Measurements from ENCODE around the gene NXNL2.

Gene NXNL2

DNA sequence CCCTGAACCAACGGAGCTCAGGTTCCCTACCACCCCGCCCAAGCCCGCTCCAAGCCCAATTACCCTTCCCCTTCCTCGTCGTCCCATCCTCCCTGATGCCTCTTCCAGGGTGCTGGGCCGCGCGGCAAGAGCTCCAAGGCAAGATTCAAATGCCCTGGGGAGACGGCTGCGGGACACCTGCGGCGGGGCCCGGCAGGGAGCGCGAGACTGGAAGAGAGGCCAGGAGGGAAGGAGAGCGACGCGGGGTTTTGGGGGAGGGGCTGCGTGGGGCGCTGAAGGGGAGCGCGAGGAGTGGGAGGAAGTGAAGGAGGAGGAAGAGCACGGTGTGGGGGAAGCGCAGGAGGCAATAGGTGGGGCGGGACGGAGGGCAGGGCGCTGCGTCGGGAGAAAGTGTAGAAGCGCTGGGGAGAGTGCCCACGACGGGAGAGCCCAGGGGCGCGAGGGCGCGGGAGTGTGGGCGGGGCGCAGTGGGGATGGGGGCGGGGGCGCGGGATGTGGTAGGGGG lies 975 bp upstream of the NXNL2 start:
- DNase-seq, result no peak

DNA sequence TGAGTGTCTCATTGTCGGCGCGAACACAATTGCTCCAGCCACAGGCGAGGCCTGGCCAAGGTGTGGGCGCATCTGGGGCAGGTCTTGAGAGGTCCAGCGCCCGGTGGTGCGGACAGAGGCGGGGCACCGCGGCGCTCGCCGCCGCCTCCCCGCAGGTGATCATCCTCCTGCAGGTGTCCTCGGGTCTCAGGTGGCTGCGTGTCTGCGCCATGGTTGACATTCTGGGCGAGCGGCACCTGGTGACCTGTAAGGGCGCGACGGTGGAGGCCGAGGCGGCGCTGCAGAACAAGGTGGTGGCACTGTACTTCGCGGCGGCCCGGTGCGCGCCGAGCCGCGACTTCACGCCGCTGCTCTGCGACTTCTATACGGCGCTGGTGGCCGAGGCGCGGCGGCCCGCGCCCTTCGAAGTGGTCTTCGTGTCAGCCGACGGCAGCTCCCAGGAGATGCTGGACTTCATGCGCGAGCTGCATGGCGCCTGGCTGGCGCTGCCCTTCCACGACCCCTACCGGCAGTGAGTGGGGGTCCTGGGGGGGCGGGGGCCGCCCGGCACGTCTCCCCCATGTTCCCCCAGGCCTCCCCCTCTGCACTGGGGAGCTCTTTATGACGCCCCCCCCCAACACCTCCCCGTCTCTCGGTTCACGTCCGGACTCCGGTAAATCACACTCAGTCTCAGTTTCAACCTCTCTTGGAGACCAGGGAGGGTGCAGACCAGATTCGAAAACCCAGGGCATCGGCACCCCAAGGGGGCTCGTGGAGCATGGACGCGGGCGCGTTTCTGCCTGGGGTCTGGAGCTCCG lies 446 bp downstream of the NXNL2 start:
- no peak for DNase-seq

DNA sequence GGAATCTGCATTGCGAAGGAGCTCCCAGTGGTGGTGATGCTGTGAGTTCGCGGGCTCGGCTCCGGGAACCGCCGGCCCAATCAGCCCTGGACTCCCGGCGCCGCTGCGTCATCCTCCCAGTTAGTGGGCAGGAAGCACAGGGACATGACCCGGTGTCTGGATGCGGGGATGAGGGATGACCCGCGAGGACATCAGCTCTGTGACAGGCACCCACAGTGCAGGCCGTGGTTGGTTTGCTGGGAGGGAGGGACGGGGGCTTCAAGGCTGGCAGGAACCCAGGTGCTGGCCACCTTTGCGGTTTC lies 996 bp downstream of the NXNL2 start:
- DNase-seq, result no peak

DNA sequence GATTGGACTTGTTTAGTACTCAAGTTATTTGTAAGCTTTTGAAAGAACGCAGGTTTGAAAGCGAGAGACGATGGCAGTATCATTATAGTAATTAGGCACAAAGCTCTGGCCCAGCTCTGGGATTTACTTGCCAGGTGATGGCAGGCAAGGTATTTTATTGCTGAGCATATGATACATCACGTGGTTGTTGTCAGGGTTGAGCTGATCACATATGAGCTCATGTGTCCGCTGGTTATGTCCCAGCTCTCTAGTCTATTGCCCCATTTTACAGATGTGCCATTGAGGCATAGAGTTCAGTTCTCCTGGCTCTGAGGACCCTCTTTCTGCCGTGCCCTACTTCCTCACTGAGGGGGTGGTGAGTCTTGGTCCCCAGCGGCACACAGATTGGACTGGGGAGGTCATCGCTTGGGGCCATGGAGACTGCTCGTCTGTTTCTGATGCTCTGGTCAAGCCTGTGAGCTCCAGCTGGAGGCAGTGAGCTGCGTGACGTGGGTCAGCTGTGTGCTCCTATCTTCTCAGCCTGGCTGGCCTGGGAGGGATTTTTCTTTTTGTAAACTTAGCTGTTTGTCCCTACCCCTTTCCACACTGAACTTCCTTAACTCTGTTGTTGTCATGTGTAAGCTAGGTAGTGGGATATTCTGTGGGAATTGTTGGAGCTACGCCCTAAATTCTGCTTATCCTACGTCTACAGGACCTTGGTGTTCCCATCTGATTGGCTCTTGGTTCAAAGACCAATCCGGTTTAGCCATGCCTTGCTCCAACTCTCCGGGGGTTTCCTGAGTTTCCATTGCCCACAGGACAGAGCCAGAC lies 2.2 kb downstream of the NXNL2 start:
- DNase-seq, result no peak

DNA sequence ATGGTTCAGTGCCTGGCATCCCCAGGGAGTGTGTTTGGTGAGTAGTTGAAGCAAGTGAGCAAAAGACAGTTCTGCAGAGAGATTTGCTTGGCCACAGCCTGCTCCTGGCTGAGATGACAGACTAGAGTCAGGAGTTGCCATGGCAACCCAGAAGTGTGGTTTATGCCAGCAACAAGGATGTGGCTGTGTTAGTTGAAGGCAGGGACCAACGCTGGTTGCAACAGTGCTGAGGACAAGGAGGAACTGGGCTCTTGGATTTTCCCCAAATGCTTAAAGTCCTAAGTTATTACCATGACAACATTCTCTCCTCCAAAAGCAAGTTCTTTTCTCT lies 2.7 kb downstream of the NXNL2 start:
- no peak for DNase-seq

DNA sequence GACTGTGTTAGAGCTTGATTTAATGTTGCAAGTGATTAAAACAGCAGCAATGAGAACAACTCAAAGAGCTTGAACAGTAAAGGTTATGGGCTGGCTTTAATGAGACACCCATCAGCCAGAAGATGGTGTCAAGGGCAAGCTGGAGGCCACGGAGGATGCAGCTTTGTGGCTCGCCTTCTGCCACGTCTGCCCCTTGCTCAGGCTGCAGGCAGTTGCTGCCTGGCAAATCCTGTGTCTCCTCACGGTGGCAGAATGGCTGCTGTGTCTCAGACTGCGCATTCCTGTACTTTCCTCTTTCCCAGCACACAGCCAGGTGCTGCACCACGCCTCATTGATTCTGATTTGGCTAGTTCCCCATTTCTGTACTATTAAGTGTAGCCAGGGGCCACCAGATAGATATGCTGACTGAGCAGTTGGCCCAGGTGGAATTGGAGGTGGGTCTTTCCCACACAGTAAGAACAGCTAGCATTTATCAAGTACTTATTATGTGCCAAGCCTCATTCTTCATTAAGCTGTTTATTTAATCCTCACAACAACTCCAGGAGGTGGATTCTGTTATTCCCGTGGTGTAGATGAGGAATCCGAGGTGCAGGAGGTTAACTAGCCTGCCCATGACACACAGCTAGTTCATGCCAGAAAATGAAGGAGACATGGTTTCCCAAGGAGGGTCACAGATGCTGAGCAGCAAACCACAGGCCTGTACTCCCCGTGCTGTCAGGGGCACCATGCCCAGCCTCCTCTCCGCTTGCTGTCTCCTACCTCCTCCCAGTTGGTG lies 3.5 kb downstream of the NXNL2 start:
- no peak for DNase-seq

DNA sequence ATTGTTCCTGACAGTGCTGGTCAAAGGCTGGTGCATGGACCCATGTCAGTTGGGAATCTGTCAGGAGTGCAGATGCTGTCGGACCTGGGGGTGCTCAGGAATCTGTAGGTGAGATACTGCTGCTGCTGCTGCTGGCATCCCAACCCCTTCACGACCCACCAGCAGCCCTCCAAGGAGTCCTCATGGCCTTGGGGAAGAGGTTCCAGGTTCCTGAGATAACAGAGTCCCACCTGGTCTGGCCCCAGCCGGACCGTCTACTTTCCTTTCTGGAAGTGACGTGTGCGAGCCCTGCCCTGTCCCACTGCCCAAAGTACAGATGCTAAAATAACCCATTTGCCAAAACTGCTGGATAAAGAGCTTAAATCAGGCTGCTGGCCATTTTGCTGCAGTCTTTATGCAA lies 4.3 kb downstream of the NXNL2 start:
- no peak for DNase-seq

DNA sequence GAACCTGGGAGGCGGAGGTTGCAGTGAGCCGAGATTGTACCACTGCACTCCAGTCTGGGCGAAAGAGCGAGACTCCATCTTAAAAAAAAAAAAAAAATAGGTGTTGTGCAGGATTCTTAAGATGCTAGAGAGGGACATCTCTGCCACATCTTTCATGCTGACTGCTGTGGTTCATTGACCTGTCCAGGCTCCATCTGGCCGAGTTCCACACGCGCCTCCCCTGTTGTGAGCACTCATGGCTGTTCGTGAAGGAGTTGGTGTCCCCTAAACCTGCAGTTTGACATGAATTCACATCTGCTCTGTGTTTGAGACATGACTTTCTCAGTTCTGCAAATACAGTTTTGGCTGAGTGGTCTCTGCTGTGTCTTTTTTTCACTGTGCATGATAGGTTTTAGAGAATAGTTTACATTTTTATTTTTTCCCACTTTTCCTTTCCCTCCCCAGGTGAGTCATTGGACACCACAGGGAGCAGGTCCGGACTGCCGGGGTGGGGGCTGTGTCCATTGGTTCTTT lies 5.3 kb downstream of the NXNL2 start:
- DNase-seq, result no peak

DNA sequence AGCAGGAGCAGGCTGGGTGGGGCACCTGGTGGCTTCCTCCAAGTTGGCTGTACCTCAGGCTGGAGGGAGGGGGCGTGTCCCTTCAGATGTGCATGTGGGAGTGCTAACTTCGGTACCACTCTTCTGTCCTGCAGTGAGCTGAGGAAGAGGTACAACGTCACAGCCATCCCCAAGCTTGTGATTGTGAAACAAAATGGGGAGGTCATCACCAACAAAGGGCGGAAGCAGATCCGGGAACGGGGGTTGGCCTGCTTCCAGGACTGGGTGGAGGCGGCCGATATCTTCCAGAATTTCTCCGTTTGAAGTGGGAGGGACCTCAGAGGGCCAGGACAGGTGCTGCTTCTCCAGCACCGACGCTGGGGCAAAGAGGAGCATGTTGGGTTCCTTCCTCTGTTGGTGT lies 9.3 kb downstream of the NXNL2 start:
- DNase-seq, result no peak

DNA sequence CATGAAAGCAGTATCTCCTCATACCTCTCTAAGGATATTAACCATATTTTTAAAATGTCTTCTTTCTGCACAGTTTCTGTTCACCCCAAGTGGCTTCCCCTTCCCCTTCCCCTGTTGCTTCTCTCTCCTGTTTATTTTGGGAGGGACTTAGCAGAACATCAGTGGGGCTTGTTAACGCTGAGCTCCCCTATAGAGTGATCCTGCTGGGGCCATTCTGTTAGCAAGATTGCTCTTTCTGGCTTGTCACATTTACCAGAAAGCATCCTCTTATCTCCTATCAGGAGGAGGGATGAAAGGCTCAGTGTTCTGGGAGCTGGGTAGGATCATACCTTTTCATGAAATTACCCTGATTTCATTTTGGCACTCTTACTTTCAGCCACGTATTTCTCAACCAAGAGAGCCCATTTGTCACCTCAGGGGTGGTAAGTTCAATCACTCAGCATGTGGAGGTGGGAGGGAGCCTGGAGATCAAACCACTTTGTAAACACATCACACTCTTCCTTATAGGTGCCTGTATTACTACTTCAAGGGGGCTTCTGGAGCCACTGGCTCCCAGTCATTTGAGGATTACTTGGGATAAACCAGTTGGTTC lies 16.7 kb downstream of the NXNL2 start:
- no peak for DNase-seq

DNA sequence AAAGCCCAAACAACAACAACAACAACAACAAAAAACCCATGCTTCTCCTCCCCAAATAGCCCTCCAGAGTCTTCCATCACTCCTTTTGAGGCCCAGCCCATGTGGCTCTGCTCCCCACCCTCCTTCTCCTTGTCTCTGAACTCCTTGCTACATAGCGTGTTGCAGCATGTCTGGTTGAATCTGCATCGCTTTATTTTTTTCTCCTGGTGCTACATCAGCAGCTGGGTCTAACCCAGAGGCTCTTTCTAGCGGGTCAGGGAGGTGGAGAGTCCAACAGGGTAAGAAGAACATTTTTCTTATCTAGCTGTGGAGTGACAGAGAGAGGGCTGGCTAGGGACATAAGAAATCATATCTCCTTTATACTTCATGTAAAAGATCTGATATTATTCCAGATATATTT lies 18.4 kb downstream of the NXNL2 start:
- no peak for DNase-seq

DNA sequence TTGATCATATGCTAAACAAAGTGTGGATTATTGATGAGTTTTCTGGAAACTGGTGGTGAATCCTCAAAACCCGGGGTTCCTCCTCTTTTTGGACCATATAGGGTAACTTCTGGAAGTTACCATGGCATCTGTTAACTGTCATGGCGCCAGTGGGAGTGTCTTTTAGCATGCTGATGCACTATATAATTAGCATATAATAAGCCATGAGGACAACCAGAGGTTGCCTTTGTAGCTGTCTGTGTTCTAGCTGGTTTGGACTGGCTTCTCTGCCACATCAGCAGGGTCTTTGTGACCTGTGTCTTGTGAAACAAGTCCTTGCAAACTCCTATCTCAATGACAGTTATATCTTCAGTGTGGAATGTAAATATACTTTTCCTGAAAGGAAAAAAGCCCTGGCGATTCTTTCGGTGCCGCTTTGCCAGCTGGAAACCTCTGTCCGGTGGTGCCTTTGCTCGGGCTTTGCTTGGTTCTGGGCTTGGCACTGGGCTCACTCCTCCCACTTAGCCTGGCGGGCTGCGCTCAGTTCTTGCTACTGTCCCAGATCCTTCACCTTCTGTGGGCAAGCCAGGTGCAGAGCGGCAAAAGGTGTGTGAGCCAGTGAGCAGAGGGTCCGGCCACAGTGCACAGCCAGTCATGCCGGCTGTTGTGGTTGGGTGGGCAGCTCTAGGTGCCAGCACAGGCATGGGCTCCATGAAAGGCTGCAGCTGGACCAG lies 20.4 kb downstream of the NXNL2 start:
- DNase-seq, result no peak

DNA sequence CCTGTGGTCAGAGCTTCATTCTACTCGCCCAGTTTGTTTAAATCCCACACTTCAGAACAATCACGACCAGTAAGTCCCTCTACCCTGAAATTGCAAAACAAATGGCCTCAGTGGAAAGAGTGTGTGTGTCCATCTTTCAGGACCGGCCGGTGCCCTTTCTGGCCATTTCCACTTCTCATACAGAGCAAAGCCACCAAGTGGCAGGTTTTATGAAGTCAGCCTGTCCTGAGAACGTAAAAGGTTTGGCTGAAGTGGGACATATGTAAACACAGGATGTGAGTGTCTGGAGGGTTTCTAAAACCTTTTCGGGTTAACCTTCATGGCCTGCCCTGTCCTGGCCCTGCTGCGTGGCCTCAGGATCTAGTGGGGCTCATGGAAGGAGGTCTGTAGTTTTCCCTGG lies 24.7 kb downstream of the NXNL2 start:
- no peak for DNase-seq

DNA sequence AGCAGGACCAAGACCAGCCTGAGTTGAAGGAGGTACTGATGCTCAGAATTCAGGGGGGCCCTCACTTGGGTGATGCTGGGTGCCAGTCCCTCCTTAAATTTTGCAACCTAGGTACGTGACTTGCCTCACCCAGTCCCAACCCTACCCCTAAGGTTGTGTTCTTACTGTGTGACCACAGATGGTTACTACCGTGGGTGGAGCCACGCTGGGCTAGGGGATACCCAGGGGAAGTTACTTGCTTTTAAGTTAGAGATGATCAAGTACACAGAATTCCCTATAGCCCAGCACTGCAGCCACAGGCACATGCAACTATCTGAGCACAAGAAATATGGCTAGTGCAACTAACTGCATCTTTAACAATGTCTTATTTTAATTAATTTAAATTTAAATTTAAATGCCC lies 32.9 kb downstream of the NXNL2 start:
- DNase-seq, result no peak

DNA sequence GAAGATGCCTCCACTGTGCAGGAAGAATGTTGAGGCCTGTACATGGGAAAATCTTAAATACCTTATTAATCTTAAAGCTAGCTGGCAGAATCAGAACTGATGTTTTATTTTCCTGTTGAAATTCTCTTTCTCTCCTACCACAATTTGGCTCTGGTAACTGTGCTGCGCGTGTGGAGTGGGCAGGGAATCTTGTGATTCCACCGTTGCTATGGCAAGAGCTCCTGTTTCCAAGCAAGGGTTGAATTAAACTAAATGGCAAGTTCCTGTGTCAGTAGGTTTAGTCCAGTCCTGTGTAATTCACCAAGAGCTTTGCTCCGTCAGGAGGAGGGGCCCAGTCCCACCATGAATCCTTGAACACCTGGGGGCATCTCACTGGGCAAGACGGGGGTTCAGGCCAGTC lies 36.4 kb downstream of the NXNL2 start:
- DNase-seq, result no peak

DNA sequence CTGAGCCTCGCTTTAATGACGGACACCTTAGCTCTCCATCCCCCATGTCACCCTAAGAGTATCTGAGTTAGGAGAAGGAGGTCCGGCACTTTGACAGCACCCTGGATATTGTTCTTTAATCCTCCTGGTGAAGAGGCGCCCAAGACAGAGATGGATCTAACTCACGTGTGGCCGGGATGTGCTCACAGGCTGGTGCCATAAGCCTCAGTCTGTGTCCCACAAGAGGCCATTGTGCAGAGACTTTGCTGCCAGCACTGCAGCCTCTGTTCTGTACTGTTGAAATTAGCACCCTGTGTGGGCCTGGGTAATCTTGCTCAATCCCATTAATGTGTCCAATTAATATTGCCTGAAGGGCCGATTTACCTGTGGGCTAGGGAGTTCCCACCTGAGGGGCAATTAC lies 37.7 kb downstream of the NXNL2 start:
- DNase-seq, result no peak

DNA sequence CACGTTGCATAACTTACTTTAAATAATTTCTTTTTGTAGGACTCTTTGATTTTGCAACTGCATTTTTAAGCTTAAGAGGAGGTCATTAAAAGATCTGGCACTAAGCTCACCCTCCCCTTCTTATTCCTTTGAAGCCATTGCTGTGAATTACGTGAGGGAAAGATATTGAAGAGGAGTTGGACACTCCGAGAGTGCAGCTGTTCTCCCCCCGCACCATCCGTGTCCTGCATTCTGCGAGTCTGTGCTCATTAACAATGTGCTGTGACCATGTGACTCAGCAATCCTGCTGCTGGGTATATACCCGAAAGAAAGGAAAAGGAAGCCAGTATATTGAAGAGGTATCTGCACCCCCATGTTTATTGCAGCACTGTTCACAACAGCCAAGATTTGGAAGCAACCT lies 40.0 kb downstream of the NXNL2 start:
- DNase-seq, result no peak

DNA sequence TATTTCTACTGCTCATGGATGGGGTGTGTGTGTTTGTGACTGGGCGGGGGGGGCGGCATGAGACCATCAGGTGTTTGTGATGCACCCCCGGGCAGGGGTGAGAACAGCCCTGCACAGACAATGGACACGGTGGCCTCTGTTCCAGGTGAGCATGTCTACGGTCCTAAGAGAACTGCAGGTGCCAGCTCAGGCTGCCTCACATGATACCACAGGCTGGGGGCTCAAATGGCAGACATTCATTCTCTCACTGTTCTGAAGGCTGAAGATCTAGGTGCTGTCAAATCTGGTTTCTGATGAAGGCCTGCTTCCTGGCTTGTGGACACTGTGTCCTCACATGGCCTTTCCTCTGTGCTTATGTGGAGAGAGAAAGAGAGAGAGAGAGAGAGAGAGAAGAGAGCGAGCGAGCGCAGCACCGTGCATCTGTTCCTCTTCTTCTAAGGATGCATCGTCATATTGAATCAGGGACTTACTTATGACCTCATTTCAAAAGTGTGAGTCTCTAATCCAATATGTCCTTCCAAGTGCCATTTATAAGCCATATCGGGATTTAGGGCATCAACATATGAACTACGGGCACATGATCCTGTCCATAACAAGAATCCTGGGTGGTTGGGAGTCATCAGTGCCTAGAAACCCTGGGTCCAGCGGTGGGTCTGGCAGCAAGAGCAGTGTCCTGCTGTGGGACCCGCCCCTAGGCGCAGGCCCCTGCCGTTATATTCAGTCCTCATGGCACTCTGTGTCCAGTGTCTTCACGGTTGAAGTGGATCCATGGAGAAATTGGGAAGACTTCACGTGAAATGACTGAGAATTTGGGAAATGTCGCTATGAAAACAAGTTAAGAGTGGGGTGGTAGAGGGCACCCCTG lies 42.5 kb downstream of the NXNL2 start:
- no peak for DNase-seq

DNA sequence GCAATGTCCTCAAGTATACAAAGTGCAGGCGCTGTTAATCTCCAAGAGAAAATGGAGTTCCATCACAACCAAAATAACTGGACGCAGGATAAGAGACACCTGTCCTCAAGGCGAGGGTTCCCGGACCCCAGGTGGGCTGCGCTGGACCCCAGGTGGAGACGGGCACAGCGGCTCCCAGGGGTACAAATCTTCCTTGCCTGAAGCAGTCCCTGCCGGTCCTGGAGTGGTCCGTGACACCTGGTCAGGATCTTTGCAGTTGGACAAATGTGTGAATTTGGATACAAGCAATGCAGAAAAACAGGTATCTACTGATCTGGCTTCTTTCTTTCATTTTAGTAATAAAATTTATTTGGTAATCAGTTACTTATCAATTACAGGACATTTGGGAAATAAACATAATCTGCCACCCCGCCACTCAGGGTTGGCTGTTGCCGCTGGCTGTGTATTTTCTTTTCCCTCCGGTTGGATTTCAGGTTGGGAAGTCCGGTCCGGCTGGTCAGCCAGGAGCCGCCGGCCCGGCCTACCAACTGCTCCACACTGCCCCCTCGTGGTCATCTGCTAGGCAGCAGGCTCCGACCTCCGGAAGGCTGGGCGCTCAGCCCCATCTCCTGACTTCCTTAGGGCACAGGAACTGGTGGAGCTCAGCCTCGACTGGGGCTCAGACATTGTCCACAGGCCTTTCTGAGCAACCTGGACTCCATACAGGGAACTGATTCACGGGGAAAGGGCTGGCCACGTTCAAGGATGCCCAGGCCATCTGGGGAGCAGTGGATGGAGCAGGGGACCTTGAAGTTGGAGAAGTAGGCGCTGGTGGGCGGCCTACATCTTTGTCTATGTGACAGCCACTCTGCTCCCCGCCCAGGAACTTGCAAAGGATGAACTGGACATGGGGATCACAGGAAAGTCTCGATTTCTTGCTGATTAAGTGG lies 43.4 kb downstream of the NXNL2 start:
- no peak for DNase-seq

DNA sequence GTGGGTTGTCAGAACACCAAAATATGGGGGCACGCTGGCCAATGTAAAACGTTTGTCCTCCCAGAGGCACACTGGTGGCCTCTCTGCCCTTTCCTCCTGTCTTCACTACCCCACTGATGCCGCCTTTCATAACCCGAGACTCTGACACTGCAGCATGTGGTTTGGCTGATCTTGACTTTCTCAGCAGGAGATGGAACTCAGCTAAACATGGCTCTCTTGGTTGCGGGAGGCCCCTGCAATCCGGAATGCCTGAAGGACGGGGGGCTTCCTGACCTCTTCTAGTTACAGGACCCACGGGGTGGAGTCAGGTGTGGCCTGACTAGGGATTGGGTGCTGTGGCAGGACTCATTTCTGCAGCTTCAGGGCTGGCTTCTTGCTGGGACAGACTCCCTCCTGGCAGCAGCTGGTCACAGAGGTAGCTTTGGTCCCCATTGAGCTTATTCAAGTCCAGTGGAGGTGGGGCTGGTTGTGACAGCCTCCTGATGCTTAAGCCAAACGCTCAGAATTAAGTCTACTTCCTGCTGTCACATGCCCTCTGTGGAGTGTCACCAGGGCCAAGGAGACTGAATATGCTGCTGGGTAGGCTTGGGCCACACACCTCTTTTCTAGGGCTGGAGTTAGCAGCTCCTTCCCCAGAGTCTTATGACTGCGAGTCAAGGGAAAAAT lies 44.2 kb downstream of the NXNL2 start:
- DNase-seq, result no peak

All from NCI-H2081 treated with DMSO at 0.1 percent for 48 hours (cell line).